DOHH2 (cell line): ENCODE results near the gene PIGQ.
A peak's percentile ranks its signal among the peaks of the same experiment; 100 is the strongest.

Experiments
- H3F3A ChIP-seq: fragments of 200-600 bp; sonication (generic), shearing (Covaris generic); 2 replicates; pipeline ENCODE4 v1.6.0; 2016; ENCODE audit warnings: antibody characterized with exemption, mild to moderate bottlenecking; ENCODE audit not compliant: control insufficient read depth, insufficient read depth
- H3K27ac ChIP-seq: fragments of 200-600 bp; sonication (generic); 2 replicates; pipeline ENCODE4 v1.5.1; 2014; ENCODE audit warnings: low read depth, mild to moderate bottlenecking, low read length, moderate library complexity
- H3K27me3 ChIP-seq: fragments of 200-600 bp; sonication (generic); 2 replicates; pipeline ENCODE4 v1.6.1; 2014; ENCODE audit warnings: mild to moderate bottlenecking, low read length, mixed read lengths; ENCODE audit not compliant: control insufficient read depth
- H3K36me3 ChIP-seq: fragments of 200-600 bp; sonication (generic); 2 replicates; pipeline ENCODE4 v1.6.1; 2014; ENCODE audit warnings: mild to moderate bottlenecking, low read length, moderate library complexity, mixed read lengths; ENCODE audit not compliant: control insufficient read depth
- H3K4me1 ChIP-seq: fragments of 200-600 bp; sonication (generic); 2 replicates; pipeline ENCODE4 v1.6.1; 2014; ENCODE audit warnings: mild to moderate bottlenecking, low read length, mixed read lengths; ENCODE audit not compliant: control insufficient read depth
- H3K4me2 ChIP-seq: fragments of 200-600 bp; sonication (generic); 2 replicates; pipeline ENCODE4 v1.6.0; 2014; ENCODE audit warnings: mild to moderate bottlenecking, low read length, moderate library complexity
- H3K4me3 ChIP-seq: fragments of 200-600 bp; sonication (generic); 2 replicates; pipeline ENCODE4 v1.5.1; 2014; ENCODE audit warnings: mild to moderate bottlenecking, low read length, mixed read lengths
- H3K79me2 ChIP-seq: fragments of 200-600 bp; sonication (generic); 2 replicates; pipeline ENCODE4 v1.6.1; 2014; ENCODE audit warnings: mild to moderate bottlenecking, low read length, mixed read lengths; ENCODE audit not compliant: control insufficient read depth
- H3K9me2 ChIP-seq: fragments of 200-600 bp; sonication (generic); replicated peaks from 2 replicates; pipeline ENCODE4 v1.6.1; 2014; ENCODE audit warnings: mild to moderate bottlenecking, low read length, mixed read lengths; ENCODE audit not compliant: control insufficient read depth
- H3K9me3 ChIP-seq: fragments of 200-600 bp; sonication (generic); 2 replicates; pipeline ENCODE4 v1.6.1; 2014; ENCODE audit warnings: antibody characterized with exemption, low read length, mixed read lengths; ENCODE audit not compliant: control insufficient read depth, insufficient read depth
- H4K20me1 ChIP-seq: fragments of 200-600 bp; sonication (generic); 2 replicates; pipeline ENCODE4 v1.6.0; 2014; ENCODE audit warnings: low read depth, mild to moderate bottlenecking, antibody characterized with exemption, low read length, moderate library complexity; ENCODE audit not compliant: control insufficient read depth, insufficient read depth
- EZH2phosphoT487 ChIP-seq: fragments of 200-600 bp; sonication (generic); IDR thresholded peaks from 2 replicates; pipeline ENCODE4 v1.6.1; 2017; ENCODE audit warnings: borderline replicate concordance, mild to moderate bottlenecking, antibody characterized with exemption, low read length, moderate library complexity, mixed read lengths
- TF ChIP-seq, protein P1 (sequence below): fragments of 200-600 bp; sonication (generic); IDR thresholded peaks from one replicate; pipeline ENCODE4 v1.5.1; 2014; ENCODE audit warnings: antibody characterized with exemption, mild to moderate bottlenecking, low read depth, low read length; ENCODE audit not compliant: poor library complexity, severe bottlenecking

PIGQ gene

DNA sequence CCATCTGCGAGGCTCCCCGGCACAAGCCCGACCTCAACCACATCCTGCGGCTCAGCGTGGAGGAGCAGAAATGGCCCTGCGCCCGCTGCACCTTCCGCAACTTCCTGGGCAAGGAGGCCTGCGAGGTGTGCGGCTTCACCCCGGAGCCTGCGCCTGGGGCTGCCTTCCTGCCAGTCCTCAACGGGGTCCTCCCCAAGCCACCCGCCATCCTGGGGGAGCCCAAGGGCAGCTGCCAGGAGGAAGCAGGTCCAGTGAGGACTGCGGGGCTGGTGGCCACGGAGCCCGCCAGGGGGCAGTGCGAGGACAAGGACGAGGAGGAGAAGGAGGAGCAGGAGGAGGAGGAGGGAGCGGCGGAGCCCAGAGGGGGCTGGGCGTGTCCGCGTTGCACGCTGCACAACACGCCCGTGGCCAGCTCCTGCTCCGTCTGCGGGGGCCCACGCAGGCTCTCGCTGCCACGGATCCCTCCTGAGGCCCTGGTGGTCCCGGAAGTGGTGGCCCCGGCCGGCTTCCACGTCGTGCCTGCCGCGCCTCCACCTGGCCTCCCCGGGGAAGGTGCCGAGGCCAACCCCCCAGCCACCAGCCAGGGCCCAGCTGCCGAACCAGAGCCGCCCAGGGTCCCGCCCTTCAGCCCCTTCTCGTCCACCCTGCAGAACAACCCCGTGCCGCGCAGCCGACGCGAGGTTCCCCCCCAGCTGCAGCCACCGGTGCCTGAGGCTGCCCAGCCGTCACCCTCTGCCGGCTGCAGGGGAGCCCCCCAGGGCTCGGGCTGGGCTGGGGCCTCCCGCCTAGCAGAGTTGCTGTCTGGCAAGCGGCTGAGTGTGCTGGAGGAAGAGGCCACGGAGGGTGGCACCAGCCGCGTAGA lies 22.6 kb upstream of the PIGQ start:
- no peak for TF ChIP-seq EZH2phosphoT487
- TF ChIP-seq, protein P1, sequence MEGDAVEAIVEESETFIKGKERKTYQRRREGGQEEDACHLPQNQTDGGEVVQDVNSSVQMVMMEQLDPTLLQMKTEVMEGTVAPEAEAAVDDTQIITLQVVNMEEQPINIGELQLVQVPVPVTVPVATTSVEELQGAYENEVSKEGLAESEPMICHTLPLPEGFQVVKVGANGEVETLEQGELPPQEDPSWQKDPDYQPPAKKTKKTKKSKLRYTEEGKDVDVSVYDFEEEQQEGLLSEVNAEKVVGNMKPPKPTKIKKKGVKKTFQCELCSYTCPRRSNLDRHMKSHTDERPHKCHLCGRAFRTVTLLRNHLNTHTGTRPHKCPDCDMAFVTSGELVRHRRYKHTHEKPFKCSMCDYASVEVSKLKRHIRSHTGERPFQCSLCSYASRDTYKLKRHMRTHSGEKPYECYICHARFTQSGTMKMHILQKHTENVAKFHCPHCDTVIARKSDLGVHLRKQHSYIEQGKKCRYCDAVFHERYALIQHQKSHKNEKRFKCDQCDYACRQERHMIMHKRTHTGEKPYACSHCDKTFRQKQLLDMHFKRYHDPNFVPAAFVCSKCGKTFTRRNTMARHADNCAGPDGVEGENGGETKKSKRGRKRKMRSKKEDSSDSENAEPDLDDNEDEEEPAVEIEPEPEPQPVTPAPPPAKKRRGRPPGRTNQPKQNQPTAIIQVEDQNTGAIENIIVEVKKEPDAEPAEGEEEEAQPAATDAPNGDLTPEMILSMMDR, result no peak
- Histone ChIP-seq H3K36me3 (peaks cover 24% of the 10 kb centered on the region; the same call in 1 of the 2 replicates), H3K9me2 (no peaks in the 10 kb centered on the region), H3K27ac (no peak overlapping the region), H4K20me1 (no peaks in the 10 kb centered on the region), H3K4me2 (no peak overlapping the region), H3K79me2 (peaks cover 42% of the 10 kb centered on the region), H3K9me3 (no peaks in the 10 kb centered on the region), H3F3A (no peaks in the 10 kb centered on the region), H3K4me3 (no peak overlapping the region), H3K27me3 (no peaks in the 10 kb centered on the region), H3K4me1 (no peaks in the 10 kb centered on the region)

DNA sequence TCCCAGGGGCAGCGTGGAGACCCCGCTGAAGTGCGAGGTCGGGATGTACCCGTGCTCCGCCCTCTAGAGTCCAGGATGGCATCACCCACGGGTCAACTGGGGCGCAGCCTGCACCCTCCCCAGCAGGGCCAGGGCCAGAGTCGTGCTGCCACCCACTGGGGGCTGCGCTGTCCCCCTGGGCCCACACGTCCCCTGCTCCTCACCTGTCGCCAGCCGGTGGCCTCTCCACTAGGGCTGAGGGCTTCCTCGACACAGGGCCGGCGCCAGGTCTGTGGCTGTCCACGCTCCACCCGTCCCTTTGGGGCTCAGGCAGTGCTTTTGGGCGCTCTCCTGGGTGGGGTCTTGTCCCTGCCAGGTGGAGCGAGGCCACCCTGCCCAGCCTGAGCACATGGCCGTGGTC lies 21.2 kb upstream of the PIGQ start:
- Histone ChIP-seq H3F3A (no peaks in the 10 kb centered on the region), H3K36me3 (peaks cover 25% of the 10 kb centered on the region; the same call in 1 of the 2 replicates), H4K20me1 (no peaks in the 10 kb centered on the region)

DNA sequence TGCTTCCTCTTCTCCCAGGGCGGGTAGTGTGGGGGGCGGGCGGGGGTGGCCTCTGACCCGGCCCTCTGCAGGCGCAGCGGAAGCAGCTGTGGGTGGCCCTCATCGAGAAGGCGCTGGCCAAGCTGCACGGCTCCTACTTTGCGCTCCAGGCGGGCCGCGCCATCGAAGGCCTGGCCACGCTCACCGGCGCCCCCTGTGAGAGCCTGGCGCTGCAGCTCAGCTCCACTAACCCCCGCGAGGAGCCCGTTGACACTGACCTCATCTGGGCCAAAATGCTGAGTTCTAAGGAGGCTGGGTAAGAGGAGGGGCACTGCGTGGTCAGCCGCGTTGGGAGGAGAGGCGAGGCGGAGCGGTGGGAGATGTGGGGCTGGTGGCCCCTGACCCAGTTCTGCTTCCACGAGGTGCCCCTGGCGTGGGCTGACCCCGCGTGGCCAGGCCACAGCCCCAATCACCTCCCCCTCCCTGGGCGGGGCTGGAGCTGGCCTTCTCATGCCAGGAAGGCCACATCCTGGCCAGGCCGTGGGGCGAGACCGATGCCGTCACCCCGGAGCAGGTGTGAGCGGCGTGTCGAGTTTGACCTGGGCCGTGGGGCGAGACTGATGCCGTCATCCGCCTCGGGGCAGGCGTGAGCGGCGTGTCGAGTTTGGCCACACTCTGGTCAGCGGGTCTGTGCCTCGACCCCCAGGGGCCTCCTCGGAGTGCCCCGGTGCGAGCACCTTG lies 20.1 kb upstream of the PIGQ start:
- Histone ChIP-seq H3K9me2 (no peaks in the 10 kb centered on the region), H4K20me1 (no peaks in the 10 kb centered on the region; the same call in 1 of the 2 replicates)
- no peak for TF ChIP-seq EZH2phosphoT487
- TF ChIP-seq, protein P1, result peak; percentile 18

More for the DNA sequence above, 21.2 kb upstream of the PIGQ start:
- Histone ChIP-seq H3K4me2 (no peak overlapping the region), H3K27ac (no peak overlapping the region), H3K9me2 (no peaks in the 10 kb centered on the region), H3K27me3 (no peaks in the 10 kb centered on the region), H3K4me3 (no peak overlapping the region), H3K9me3 (no peaks in the 10 kb centered on the region), H3K4me1 (no peaks in the 10 kb centered on the region), H3K79me2 (peaks cover 29% of the 10 kb centered on the region)
- TF ChIP-seq EZH2phosphoT487, result no peak
- TF ChIP-seq, protein P1, result no peak

More for the DNA sequence above, 20.1 kb upstream of the PIGQ start:
- Histone ChIP-seq H3K27ac (no peak overlapping the region), H3F3A (no peaks in the 10 kb centered on the region), H3K4me1 (no peaks in the 10 kb centered on the region), H3K36me3 (peaks cover 25% of the 10 kb centered on the region; the same call in 1 of the 2 replicates), H3K27me3 (no peaks in the 10 kb centered on the region), H3K4me2 (no peak overlapping the region), H3K9me3 (no peaks in the 10 kb centered on the region), H3K4me3 (no peak overlapping the region), H3K79me2 (peaks cover 20% of the 10 kb centered on the region)
